Smooth muscle cell (in vitro differentiated cells): ENCODE results near the gene LAD1. TPM values are rescaled to one million over a fixed set of nuclear protein-coding genes. Genes with fewer than 3 reads are reported as not detected.

ENCODE experiments used
- DNase-seq: peaks from one replicate; lab custom pipeline; 2025; ENCODE audit not compliant: unreplicated experiment; lab: John Stamatoyannopoulos, UW
- H2AFZ ChIP-seq: fragments of 200-600 bp; sonication (generic); 2 replicates; pipeline ENCODE4 v1.6.0; 2016; ENCODE audit warnings: antibody characterized with exemption, low read depth, mild to moderate bottlenecking
- H3F3A ChIP-seq: fragments of 200-600 bp; sonication (generic); 2 replicates; pipeline ENCODE4 v1.6.0; 2017; ENCODE audit warnings: antibody characterized with exemption, low read depth
- H3K27ac ChIP-seq: fragments of 200-600 bp; sonication (generic); 2 replicates; pipeline ENCODE4 v1.5.1; 2016; ENCODE audit warnings: low read depth, mild to moderate bottlenecking
- H3K27me3 ChIP-seq: fragments of 200-600 bp; sonication (generic); 2 replicates; pipeline ENCODE4 v1.6.1; 2016; ENCODE audit warnings: low read depth, mild to moderate bottlenecking
- H3K36me3 ChIP-seq: fragments of 200-600 bp; sonication (generic); 2 replicates; pipeline ENCODE4 v1.5.1; 2016; ENCODE audit warnings: low read depth
- H3K4me1 ChIP-seq: fragments of 200-600 bp; sonication (generic); 2 replicates; pipeline ENCODE4 v1.5.1; 2016; ENCODE audit warnings: low read depth
- H3K4me2 ChIP-seq: fragments of 200-600 bp; sonication (generic); 2 replicates; pipeline ENCODE4 v1.6.0; 2016; ENCODE audit warnings: mild to moderate bottlenecking
- H3K4me3 ChIP-seq: fragments of 200-600 bp; sonication (generic); 2 replicates; pipeline ENCODE4 v1.5.1; 2016; ENCODE audit warnings: mild to moderate bottlenecking
- H3K79me2 ChIP-seq: fragments of 200-600 bp; sonication (generic); 2 replicates; pipeline ENCODE4 v1.6.0; 2016; ENCODE audit warnings: low read depth, mild to moderate bottlenecking
- H3K9ac ChIP-seq: fragments of 200-600 bp; sonication (generic); 2 replicates; pipeline ENCODE4 v1.6.0; 2016; ENCODE audit warnings: low read depth
- H3K9me3 ChIP-seq: fragments of 200-600 bp; sonication (generic); replicated peaks from 2 replicates; pipeline ENCODE4 v1.5.1; 2016; ENCODE audit warnings: low read depth
- H4K20me1 ChIP-seq: fragments of 200-600 bp; sonication (generic); 2 replicates; pipeline ENCODE4 v1.6.0; 2016; ENCODE audit warnings: low read depth
- CTCF ChIP-seq: fragments of 200-600 bp; sonication (generic); IDR thresholded peaks from 2 replicates; pipeline ENCODE4 v1.5.1; 2017; ENCODE audit warnings: borderline replicate concordance, mild to moderate bottlenecking, antibody characterized with exemption; ENCODE audit not compliant: insufficient read depth, poor library complexity, severe bottlenecking
- WGBS: methylation state at CpG from one replicate; pipeline ENCODE4 v1.1.7; 2016; ENCODE audit warnings: low lambda C conversion rate; 5-methylcytosine and 5-hydroxymethylcytosine counted together
- polyA plus RNA-seq: library from polyadenylated mRNA; unstranded; fragments of >200 nt; fragmentation: Nextera tagmentation; extraction: Ambion mirVana; gene quantifications from 2 replicates; pipeline ENCODE4 v1.2.1, GENCODE V29; 2016
- total RNA-seq: library from RNA; depleted of rRNA; stranded (reverse); fragments of >200 nt; gene quantifications from 2 replicates; pipeline ENCODE4 v1.2.3, GENCODE V29; 2014

Gene LAD1
- total and polyA plus RNA-seq, 2 experiments from 2014 or later: 6.9 to 8.8 TPM

DNA sequence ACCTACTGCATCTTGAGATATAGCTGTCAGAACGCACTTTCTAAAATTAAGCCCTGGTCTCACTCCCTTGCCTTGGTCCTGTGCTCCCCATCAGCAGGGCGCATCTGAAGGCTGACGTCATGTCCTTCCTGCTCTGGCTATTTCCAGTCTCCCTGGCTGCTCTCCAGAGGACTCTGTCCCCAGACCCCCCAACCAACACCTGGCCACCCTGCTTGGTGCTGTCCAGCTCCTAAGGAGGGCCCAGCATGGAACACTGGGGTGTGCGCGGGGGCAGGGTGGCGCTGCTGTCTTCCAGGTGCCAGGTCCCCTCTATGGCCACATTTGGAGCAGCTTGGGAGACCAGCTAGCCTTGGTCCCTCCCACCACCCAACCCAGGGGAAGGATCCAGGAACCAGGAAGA lies 29.9 kb downstream of the LAD1 start:
- Histone ChIP-seq H3K36me3 (no peaks in the 10 kb centered on the region), H3K4me1 (no peaks in the 10 kb centered on the region), H3K9me3 (no peaks in the 10 kb centered on the region), H4K20me1 (no peaks in the 10 kb centered on the region), H3K4me3 (no peak overlapping the region), H3K27me3 (no peaks in the 10 kb centered on the region), H3K4me2 (no peak overlapping the region), H2AFZ (no peak overlapping the region), H3K27ac (no peak overlapping the region), H3K9ac (no peak overlapping the region), H3F3A (no peaks in the 10 kb centered on the region), H3K79me2 (no peaks in the 10 kb centered on the region)
- no peak for DNase-seq
- TF ChIP-seq CTCF: no peak
- WGBS: 95% methylated on average over 6 of the region's 6 CpGs

DNA sequence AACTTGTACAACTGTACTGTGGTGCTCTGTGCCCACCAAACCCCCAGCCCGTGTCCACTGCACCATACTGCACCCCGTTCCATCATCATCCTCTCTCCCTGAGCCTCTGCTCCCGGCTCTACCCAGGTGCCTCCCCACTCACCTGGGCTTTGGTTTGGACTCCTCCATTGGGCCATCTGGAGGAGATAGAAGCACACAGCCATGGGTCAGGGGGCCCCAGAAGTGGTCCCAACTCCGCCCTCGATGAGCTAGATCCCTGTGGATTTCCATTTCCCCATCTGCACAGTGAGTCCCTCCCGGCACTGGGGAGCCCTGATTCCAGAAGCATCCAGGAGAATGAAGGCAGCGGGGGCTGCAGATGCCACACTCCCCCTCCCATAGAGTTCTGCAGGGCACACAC lies 32.4 kb downstream of the LAD1 start:
- 82% methylated on average over 7 of the region's 7 CpGs for WGBS
- Histone ChIP-seq H3K27me3 (no peaks in the 10 kb centered on the region), H3K9me3 (no peaks in the 10 kb centered on the region), H3K36me3 (no peaks in the 10 kb centered on the region), H3K79me2 (no peaks in the 10 kb centered on the region), H3K4me2 (no peak overlapping the region), H3K9ac (no peak overlapping the region), H3K4me1 (no peaks in the 10 kb centered on the region), H3K27ac (no peak overlapping the region), H3F3A (no peaks in the 10 kb centered on the region), H4K20me1 (no peaks in the 10 kb centered on the region), H3K4me3 (no peak overlapping the region), H2AFZ (no peak overlapping the region)
- no peak for TF ChIP-seq CTCF
- no peak for DNase-seq

DNA sequence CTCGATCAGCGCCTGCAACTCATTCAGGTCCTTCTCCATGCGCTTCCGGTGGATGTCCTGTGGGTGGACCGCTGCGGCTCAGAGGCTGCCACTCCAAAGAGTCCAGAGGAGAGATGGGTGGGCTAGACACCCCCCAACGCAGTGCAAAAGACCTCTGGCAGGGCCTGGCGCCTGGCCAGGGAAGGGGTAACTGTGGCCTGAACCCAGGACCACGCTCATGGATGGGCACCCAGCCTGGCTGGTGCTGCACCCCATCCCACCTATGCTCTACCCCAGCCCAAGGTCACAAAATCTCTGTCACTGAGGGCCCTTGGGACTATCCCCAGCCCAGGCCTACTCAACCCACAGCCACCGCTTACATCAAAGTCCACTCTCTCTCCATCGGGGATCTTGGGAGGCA lies 33.9 kb downstream of the LAD1 start:
- no peaks in the 10 kb centered on the region for H3K79me2 ChIP-seq
- WGBS: 85% methylated on average over 11 of the region's 11 CpGs
- no peaks in the 10 kb centered on the region for H4K20me1 ChIP-seq
- H3K36me3 ChIP-seq: no peaks in the 10 kb centered on the region
- H3F3A ChIP-seq: no peaks in the 10 kb centered on the region
- TF ChIP-seq CTCF: no peak
- DNase-seq: no peak
- H3K27ac ChIP-seq: no peak overlapping the region
- no peak overlapping the region for H3K4me3 ChIP-seq
- H3K4me1 ChIP-seq: no peaks in the 10 kb centered on the region
- no peaks in the 10 kb centered on the region for H3K9me3 ChIP-seq
- no peaks in the 10 kb centered on the region for H3K27me3 ChIP-seq
- H3K4me2 ChIP-seq: no peak overlapping the region
- no peak overlapping the region for H3K9ac ChIP-seq
- no peak overlapping the region for H2AFZ ChIP-seq

GRCh38 chr1:201364808-201365105 lies 34.4 kb downstream of the LAD1 start:
- Histone ChIP-seq H3K27me3 (no peaks in the 10 kb centered on the region), H3K9me3 (no peaks in the 10 kb centered on the region), H3K4me2 (no peak overlapping the region), H3F3A (no peaks in the 10 kb centered on the region), H3K4me1 (no peaks in the 10 kb centered on the region), H3K36me3 (no peaks in the 10 kb centered on the region), H3K4me3 (no peak overlapping the region), H3K79me2 (no peaks in the 10 kb centered on the region), H4K20me1 (no peaks in the 10 kb centered on the region), H3K27ac (no peak overlapping the region), H2AFZ (no peak overlapping the region), H3K9ac (no peak overlapping the region)
- no peak for TF ChIP-seq CTCF
- WGBS: 88% methylated on average over 6 of the region's 6 CpGs
- no peak for DNase-seq
